ENCODE data around the gene NUDC.
"Not testable (repeated sequence)": the region's sequence is repeated elsewhere in the genome, so short reads cannot be mapped to it uniquely, and the experiment has no call there.

The NUDC gene

DNA sequence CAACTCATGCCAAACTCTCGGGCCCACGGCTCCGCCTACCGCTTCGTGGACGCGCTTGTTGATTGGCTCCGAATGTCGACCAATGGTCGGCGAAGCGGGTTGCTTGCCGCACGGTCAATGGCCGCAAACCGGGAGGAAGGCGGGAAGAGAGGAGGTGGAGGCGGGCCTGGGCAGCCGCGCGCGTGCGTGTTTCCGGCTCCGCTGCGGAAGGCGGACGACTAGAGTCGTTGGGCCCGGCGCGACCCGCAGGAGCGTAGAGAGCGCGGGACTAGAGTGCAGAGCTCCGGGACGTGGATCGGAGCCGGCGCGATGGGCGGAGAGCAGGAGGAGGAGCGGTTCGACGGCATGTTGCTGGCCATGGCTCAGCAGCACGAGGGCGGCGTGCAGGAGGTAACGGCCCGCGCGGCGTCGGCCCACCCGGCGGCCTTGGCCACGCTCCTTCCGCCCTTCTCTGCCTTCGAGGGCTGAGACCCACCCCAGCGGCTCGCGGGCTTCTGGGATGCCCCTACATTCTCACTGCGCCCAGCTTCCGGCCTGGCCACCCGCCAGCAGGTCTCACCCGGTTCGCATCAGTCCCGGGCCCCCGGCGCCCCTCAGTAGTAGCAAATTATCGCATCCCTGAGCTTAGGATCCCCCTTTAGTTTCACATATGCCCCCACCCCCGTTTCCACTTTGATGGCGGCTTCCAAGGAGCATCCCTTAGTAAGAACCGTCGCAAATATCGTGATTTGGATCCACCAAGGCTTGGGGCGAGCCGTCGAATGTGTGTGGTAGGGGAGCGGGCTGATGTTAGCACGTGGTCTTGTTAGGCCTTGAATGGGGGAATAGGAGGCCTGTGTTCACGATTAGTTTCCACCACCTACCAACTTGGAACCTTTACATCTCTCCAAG lies at the start of gene NUDC:
NUDC (plus strand) TSS at position 204 of the 891 bp plus-strand sequence; CDS start at position 310, 106 bp downstream.
- Histone ChIP-seq H3K36me3 (ENCODE audit: control insufficient read depth in 2 of 2, insufficient read depth in 2 of 2, low read length in 2 of 2) (peaks cover 5 to 18% of the 10 kb centered on the region in 2 donors), H3K27me3 (ENCODE audit: control insufficient read depth in 2 of 2, insufficient read depth in 2 of 2, low read length in 2 of 2) (no peaks in the 10 kb centered on the region), H3K4me3 (ENCODE audit: low read length in 2 of 2) (peak within 1 kb of the TSS; percentile 91 to 98), H3K27ac (ENCODE audit: low read depth in 2 of 2, low read length in 2 of 2) (peak within 1 kb of the TSS; percentile 80 to 88), H3K9ac (ENCODE audit: low read depth in 1 of 2, low read length in 2 of 2) (peak within 1 kb of the TSS; percentile 79 to 97), H3K9me3 (ENCODE audit: control insufficient read depth in 2 of 2, low read length in 2 of 2) (no peaks in the 10 kb centered on the region), H3K4me1 (ENCODE audit: control insufficient read depth in 2 of 2, insufficient read depth in 2 of 2, low read length in 2 of 2) (peaks cover 19% of the 10 kb centered on the region in 2 donors)

- not testable (repeated sequence) for H3K36me3 ChIP-seq (ENCODE audit: control insufficient read depth in 2 of 2, insufficient read depth in 2 of 2, low read length in 2 of 2); H3K4me1 ChIP-seq (ENCODE audit: control insufficient read depth in 2 of 2, insufficient read depth in 2 of 2, low read length in 2 of 2); H3K9ac ChIP-seq (ENCODE audit: low read depth in 1 of 2, low read length in 2 of 2); H3K27me3 ChIP-seq (ENCODE audit: control insufficient read depth in 2 of 2, insufficient read depth in 2 of 2, low read length in 2 of 2); H3K27ac ChIP-seq (ENCODE audit: low read depth in 2 of 2, low read length in 2 of 2); H3K9me3 ChIP-seq (ENCODE audit: control insufficient read depth in 2 of 2, low read length in 2 of 2); H3K4me3 ChIP-seq (ENCODE audit: low read length in 2 of 2)
These were observed 48.4 kb upstream of the NUDC start for GRCh38 chr1:26873097-26873496.

- no peak overlapping the region for H3K4me3 ChIP-seq (ENCODE audit: low read length in 2 of 2)
- H3K9me3 ChIP-seq (ENCODE audit: control insufficient read depth in 2 of 2, low read length in 2 of 2) = no peaks in the 10 kb centered on the region
- no peak overlapping the region for H3K27ac ChIP-seq (ENCODE audit: low read depth in 2 of 2, low read length in 2 of 2)
- H3K9ac ChIP-seq (ENCODE audit: low read depth in 1 of 2, low read length in 2 of 2) = no peak overlapping the region
- H3K4me1 ChIP-seq (ENCODE audit: control insufficient read depth in 2 of 2, insufficient read depth in 2 of 2, low read length in 2 of 2) = peaks cover 12 to 14% of the 10 kb centered on the region in 2 donors
- H3K36me3 ChIP-seq (ENCODE audit: control insufficient read depth in 2 of 2, insufficient read depth in 2 of 2, low read length in 2 of 2) = peaks cover 13 to 15% of the 10 kb centered on the region in 2 donors
- H3K27me3 ChIP-seq (ENCODE audit: control insufficient read depth in 2 of 2, insufficient read depth in 2 of 2, low read length in 2 of 2) = no peaks in the 10 kb centered on the region
These were observed 46.6 kb upstream of the NUDC start for GRCh38 chr1:26874896-26875295.

DNA sequence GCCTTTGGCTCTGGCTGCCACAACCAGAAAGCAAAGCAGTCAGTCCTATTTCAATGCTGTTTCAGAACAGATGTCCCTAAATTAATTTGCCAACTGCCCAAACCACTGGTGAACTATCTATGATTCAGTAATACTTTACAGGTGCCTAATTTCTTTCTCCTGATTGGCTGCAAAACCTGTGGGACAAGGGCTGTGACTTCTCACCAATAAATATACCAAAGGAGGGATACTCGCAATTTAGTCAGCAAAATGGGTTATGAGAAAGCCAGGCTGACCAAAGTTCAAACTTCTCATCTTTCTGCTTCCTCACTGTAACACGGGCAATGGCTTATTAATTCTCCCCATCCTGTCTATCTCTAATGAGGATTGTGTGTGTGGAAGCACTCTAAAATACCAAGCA lies 44.2 kb upstream of the NUDC start:
- Histone ChIP-seq H3K4me3 (ENCODE audit: low read length in 2 of 2) (no peak overlapping the region), H3K36me3 (ENCODE audit: control insufficient read depth in 2 of 2, insufficient read depth in 2 of 2, low read length in 2 of 2) (peaks cover 20 to 27% of the 10 kb centered on the region in 2 donors), H3K9ac (ENCODE audit: low read depth in 1 of 2, low read length in 2 of 2) (peak overlapping the region in 1 of 2 donors; percentile 3), H3K27me3 (ENCODE audit: control insufficient read depth in 2 of 2, insufficient read depth in 2 of 2, low read length in 2 of 2) (no peaks in the 10 kb centered on the region), H3K9me3 (ENCODE audit: control insufficient read depth in 2 of 2, low read length in 2 of 2) (no peaks in the 10 kb centered on the region), H3K27ac (ENCODE audit: low read depth in 2 of 2, low read length in 2 of 2) (no peak overlapping the region), H3K4me1 (ENCODE audit: control insufficient read depth in 2 of 2, insufficient read depth in 2 of 2, low read length in 2 of 2) (peaks cover 14% of the 10 kb centered on the region in 2 donors)

DNA sequence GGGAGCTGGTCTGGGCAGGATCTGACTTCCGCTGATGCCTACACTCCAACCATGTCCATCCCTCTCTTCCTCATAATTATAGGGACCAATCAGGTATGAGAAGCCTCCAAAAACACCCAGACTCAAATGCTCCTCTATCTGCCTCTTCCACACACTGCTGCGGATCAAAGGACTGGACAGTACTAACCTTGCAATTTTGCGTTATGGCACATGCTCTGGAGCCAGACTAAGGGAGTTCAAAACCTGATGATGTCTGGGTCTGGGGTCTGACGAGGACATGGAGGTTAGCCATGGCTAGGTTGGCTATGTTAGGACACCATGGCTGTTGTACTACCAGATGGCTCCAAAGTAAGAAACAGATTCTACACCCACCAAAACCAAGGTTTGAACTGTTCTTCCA lies 41.8 kb upstream of the NUDC start:
- H3K9me3 ChIP-seq (ENCODE audit: control insufficient read depth in 2 of 2, low read length in 2 of 2) = no peaks in the 10 kb centered on the region
- peak overlapping the region in 1 of 2 donors; percentile 41 for H3K9ac ChIP-seq (ENCODE audit: low read depth in 1 of 2, low read length in 2 of 2)
- H3K27me3 ChIP-seq (ENCODE audit: control insufficient read depth in 2 of 2, insufficient read depth in 2 of 2, low read length in 2 of 2) = no peaks in the 10 kb centered on the region
- H3K36me3 ChIP-seq (ENCODE audit: control insufficient read depth in 2 of 2, insufficient read depth in 2 of 2, low read length in 2 of 2) = peaks cover 43 to 49% of the 10 kb centered on the region in 2 donors
- peaks cover 14% of the 10 kb centered on the region in 2 donors for H3K4me1 ChIP-seq (ENCODE audit: control insufficient read depth in 2 of 2, insufficient read depth in 2 of 2, low read length in 2 of 2)
- peak overlapping the region; percentile 77 to 82 for H3K27ac ChIP-seq (ENCODE audit: low read depth in 2 of 2, low read length in 2 of 2)
- no peak overlapping the region for H3K4me3 ChIP-seq (ENCODE audit: low read length in 2 of 2)

GRCh38 chr1:26881611-26882010 lies 39.9 kb upstream of the NUDC start:
- peaks cover 14% of the 10 kb centered on the region in 2 donors for H3K4me1 ChIP-seq (ENCODE audit: control insufficient read depth in 2 of 2, insufficient read depth in 2 of 2, low read length in 2 of 2)
- H3K27me3 ChIP-seq (ENCODE audit: control insufficient read depth in 2 of 2, insufficient read depth in 2 of 2, low read length in 2 of 2); H3K4me3 ChIP-seq (ENCODE audit: low read length in 2 of 2); H3K9me3 ChIP-seq (ENCODE audit: control insufficient read depth in 2 of 2, low read length in 2 of 2); H3K27ac ChIP-seq (ENCODE audit: low read depth in 2 of 2, low read length in 2 of 2); H3K9ac ChIP-seq (ENCODE audit: low read depth in 1 of 2, low read length in 2 of 2): not testable (repeated sequence)
- H3K36me3 ChIP-seq (ENCODE audit: control insufficient read depth in 2 of 2, insufficient read depth in 2 of 2, low read length in 2 of 2) = peaks cover 55 to 59% of the 10 kb centered on the region in 2 donors

DNA sequence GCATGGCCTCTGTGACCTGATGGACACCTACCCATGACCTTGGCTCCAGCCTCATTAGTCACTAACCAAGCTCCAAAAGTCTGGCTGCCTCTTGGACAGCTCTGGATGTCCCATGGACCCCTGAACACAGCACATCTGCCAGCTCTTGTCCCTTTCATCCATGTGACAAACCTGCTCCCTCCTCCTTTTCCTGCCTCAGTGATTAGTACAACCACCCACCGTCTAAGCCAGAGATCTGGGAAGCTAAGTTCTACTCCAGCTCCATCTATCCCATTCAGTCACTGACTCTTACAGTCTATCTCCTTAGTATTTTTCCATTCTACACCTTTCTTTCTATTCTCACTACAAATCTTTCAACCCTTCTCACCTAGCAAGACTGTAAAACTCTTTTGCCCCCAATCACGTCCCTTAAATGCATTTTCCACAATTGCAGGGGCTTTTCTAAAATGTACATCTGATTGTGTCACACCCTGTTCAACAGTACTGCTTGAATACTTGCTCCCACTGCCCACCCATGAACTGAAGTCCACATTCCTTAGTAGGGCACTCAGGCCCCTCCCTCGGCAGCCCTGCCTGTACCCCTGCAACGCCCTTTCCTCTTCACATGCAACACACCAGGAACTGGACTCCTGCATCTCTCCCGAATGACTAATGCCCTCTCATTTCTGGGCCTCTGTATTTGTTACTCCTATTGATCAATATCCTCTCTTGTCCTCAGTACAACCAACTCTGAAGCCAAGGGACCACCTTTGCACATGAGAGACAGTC lies 38.7 kb upstream of the NUDC start:
- Histone ChIP-seq H3K4me1 (ENCODE audit: control insufficient read depth in 2 of 2, insufficient read depth in 2 of 2, low read length in 2 of 2) (peaks cover 7% of the 10 kb centered on the region in 2 donors), H3K27me3 (ENCODE audit: control insufficient read depth in 2 of 2, insufficient read depth in 2 of 2, low read length in 2 of 2) (no peaks in the 10 kb centered on the region), H3K9ac (ENCODE audit: low read depth in 1 of 2, low read length in 2 of 2) (no peak overlapping the region), H3K9me3 (ENCODE audit: control insufficient read depth in 2 of 2, low read length in 2 of 2) (no peaks in the 10 kb centered on the region), H3K36me3 (ENCODE audit: control insufficient read depth in 2 of 2, insufficient read depth in 2 of 2, low read length in 2 of 2) (peaks cover 54 to 55% of the 10 kb centered on the region in 2 donors), H3K4me3 (ENCODE audit: low read length in 2 of 2) (no peak overlapping the region), H3K27ac (ENCODE audit: low read depth in 2 of 2, low read length in 2 of 2) (no peak overlapping the region)

DNA sequence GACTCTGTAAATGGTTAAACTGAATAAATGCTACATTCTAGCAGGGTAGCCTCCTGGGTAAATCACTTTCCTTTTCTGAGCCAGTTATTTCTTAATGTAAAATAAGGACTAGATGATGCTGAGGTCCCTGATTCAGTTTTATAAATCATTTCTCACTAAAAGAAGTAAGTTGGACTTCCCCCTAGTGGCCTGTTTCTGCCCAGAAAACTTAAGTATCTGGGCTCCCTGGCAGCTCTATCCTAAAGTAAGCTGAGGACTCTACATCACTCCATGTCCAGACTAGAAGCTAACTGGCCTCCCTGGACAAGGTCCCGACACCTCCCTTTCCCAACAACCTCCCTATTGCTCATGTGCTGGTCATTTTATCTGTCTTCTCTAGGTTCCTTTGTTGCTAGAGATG lies 34.4 kb upstream of the NUDC start:
- Histone ChIP-seq H3K4me3 (ENCODE audit: low read length in 2 of 2) (no peak overlapping the region), H3K9ac (ENCODE audit: low read depth in 1 of 2, low read length in 2 of 2) (no peak overlapping the region), H3K27me3 (ENCODE audit: control insufficient read depth in 2 of 2, insufficient read depth in 2 of 2, low read length in 2 of 2) (no peaks in the 10 kb centered on the region), H3K36me3 (ENCODE audit: control insufficient read depth in 2 of 2, insufficient read depth in 2 of 2, low read length in 2 of 2) (peaks cover 51 to 52% of the 10 kb centered on the region in 2 donors), H3K27ac (ENCODE audit: low read depth in 2 of 2, low read length in 2 of 2) (no peak overlapping the region), H3K9me3 (ENCODE audit: control insufficient read depth in 2 of 2, low read length in 2 of 2) (no peaks in the 10 kb centered on the region), H3K4me1 (ENCODE audit: control insufficient read depth in 2 of 2, insufficient read depth in 2 of 2, low read length in 2 of 2) (peaks cover 11 to 18% of the 10 kb centered on the region in 2 donors)

- no peak overlapping the region for H3K4me3 ChIP-seq (ENCODE audit: low read length in 2 of 2)
- H3K27ac ChIP-seq (ENCODE audit: low read depth in 2 of 2, low read length in 2 of 2) = no peak overlapping the region
- H3K36me3 ChIP-seq (ENCODE audit: control insufficient read depth in 2 of 2, insufficient read depth in 2 of 2, low read length in 2 of 2) = peaks cover 48 to 52% of the 10 kb centered on the region in 2 donors
- peaks cover 11 to 18% of the 10 kb centered on the region in 2 donors for H3K4me1 ChIP-seq (ENCODE audit: control insufficient read depth in 2 of 2, insufficient read depth in 2 of 2, low read length in 2 of 2)
- no peaks in the 10 kb centered on the region for H3K27me3 ChIP-seq (ENCODE audit: control insufficient read depth in 2 of 2, insufficient read depth in 2 of 2, low read length in 2 of 2)
- no peaks in the 10 kb centered on the region for H3K9me3 ChIP-seq (ENCODE audit: control insufficient read depth in 2 of 2, low read length in 2 of 2)
- peak overlapping the region in 1 of 2 donors; percentile 23 for H3K9ac ChIP-seq (ENCODE audit: low read depth in 1 of 2, low read length in 2 of 2)
These were observed 33.3 kb upstream of the NUDC start for GRCh38 chr1:26888231-26888630.

Data from mucosa of rectum (tissue), 2 donors.